Kidney epithelial cell (primary cell): Measurements from ENCODE around the gene P4HB. TPM values are rescaled to one million over a fixed set of nuclear protein-coding genes. Genes with fewer than 3 reads are reported as not detected.
A peak's percentile ranks its signal among the peaks of the same experiment; 100 is the strongest.

Experiments used
- DNase-seq: peaks from one replicate; pipeline ENCODE4 v3.0.0-alpha.2; 2010; ENCODE audit warnings: low read depth
- H3K27me3 ChIP-seq: 2 replicates; pipeline ENCODE4 v1.6.0; 2011; ENCODE audit warnings: low read length; ENCODE audit not compliant: control insufficient read depth, insufficient read depth
- H3K36me3 ChIP-seq: 2 replicates; pipeline ENCODE4 v1.5.1; 2011; ENCODE audit warnings: low read length; ENCODE audit not compliant: control insufficient read depth, insufficient read depth
- H3K4me3 ChIP-seq: 2 replicates; pipeline ENCODE4 v1.5.1; 2011; ENCODE audit warnings: low read depth, mild to moderate bottlenecking, control low read depth, low read length
- CTCF ChIP-seq: IDR thresholded peaks from 2 replicates; pipeline ENCODE4 v1.5.1; 2011; ENCODE audit warnings: mild to moderate bottlenecking, moderate library complexity, low read length, control low read depth, inconsistent platforms; ENCODE audit not compliant: insufficient read depth, poor library complexity, severe bottlenecking
- total RNA-seq: library from RNA; depleted of rRNA; stranded (reverse); fragments of >200 nt; gene quantifications from 2 replicates; pipeline ENCODE4 v1.2.3, GENCODE V29; 2015

P4HB gene
- total RNA-seq, 1 donor from 2014 or later = 870 TPM

GRCh38 chr17:81837641-81838040 is 22.7 kb downstream of the P4HB start:
- DNase-seq = no peak
- no peak for TF ChIP-seq CTCF
- H3K36me3 ChIP-seq = no peaks in the 10 kb centered on the region
- H3K4me3 ChIP-seq = no peak overlapping the region
- H3K27me3 ChIP-seq = peaks cover 2% of the 10 kb centered on the region

GRCh38 chr17:81834831-81835267 is 25.5 kb downstream of the P4HB start, which contains the start of gene PPP1R27:
Gene PPP1R27 (minus strand): TSS chr17:81835050. CDS start chr17:81834953, 97 bp downstream.
- H3K36me3 ChIP-seq = no peaks in the 10 kb centered on the region
- TF ChIP-seq CTCF = no peak
- peak within 1 kb of the TSS; percentile 55 for H3K4me3 ChIP-seq
- DNase-seq = no peak
- peaks cover 2% of the 10 kb centered on the region for H3K27me3 ChIP-seq

GRCh38 chr17:81833921-81834830 is 26.2 kb downstream of the P4HB start:
- no peak for TF ChIP-seq CTCF
- H3K27me3 ChIP-seq = no peaks in the 10 kb centered on the region
- H3K36me3 ChIP-seq = no peaks in the 10 kb centered on the region
- H3K4me3 ChIP-seq = peak overlapping the region; percentile 55
- DNase-seq = no peak

- TF ChIP-seq CTCF = no peak
- H3K36me3 ChIP-seq = no peaks in the 10 kb centered on the region
Observed at GRCh38 chr17:81833160-81833920, 27.0 kb downstream of the P4HB start, which contains the start of gene MCRIP1. Gene MCRIP1 (minus strand): TSS chr17:81833291. CDS start chr17:81824506, 8,785 bp downstream.

GRCh38 chr17:81832608-81833159 is 27.7 kb downstream of the P4HB start:
- Histone ChIP-seq H3K27me3 (no peaks in the 10 kb centered on the region), H3K4me3 (peak overlapping the region; percentile 55), H3K36me3 (no peaks in the 10 kb centered on the region)
- no peak for TF ChIP-seq CTCF
- no peak for DNase-seq

More at GRCh38 chr17:81833160-81833920, 27.0 kb downstream of the P4HB start, which contains the start of gene MCRIP1:
- Histone ChIP-seq H3K27me3 (no peaks in the 10 kb centered on the region), H3K4me3 (peak within 1 kb of the TSS; percentile 55)
- peak; percentile 55 for DNase-seq
